DND-41 (cell line): ENCODE data around the gene STPG3.

Source experiments
- ATAC-seq: fragments of 200-7000 bp; cut with Tn5 transposase; 3 replicates; pipeline ENCODE4 v1.9.1; 2021; ENCODE audit warnings: low read depth; ENCODE audit not compliant: insufficient read depth
- DNase-seq: peaks from one replicate; pipeline ENCODE4 v3.0.0-alpha.2; 2020
- H2AFZ ChIP-seq: 2 replicates; pipeline ENCODE4 v1.6.0; 2012; ENCODE audit warnings: low read depth, low read length
- H3K27ac ChIP-seq: 2 replicates; pipeline ENCODE4 v1.5.1; 2012; ENCODE audit warnings: low read length, inconsistent platforms
- H3K27me3 ChIP-seq: fragments of 200-600 bp; sonication (generic); 2 replicates; pipeline ENCODE4 v1.6.0; 2012; ENCODE audit warnings: low read length, mild to moderate bottlenecking, inconsistent platforms; ENCODE audit not compliant: insufficient read depth, poor library complexity
- H3K36me3 ChIP-seq: 2 replicates; pipeline ENCODE4 v1.5.1; 2012; ENCODE audit warnings: low read length, inconsistent platforms; ENCODE audit not compliant: insufficient read depth
- H3K4me1 ChIP-seq: 2 replicates; pipeline ENCODE4 v1.5.1; 2012; ENCODE audit warnings: mild to moderate bottlenecking, low read length; ENCODE audit not compliant: insufficient read depth
- H3K4me2 ChIP-seq: 2 replicates; pipeline ENCODE4 v1.6.0; 2012; ENCODE audit warnings: mild to moderate bottlenecking, moderate library complexity, low read length, inconsistent platforms; ENCODE audit not compliant: insufficient read depth
- H3K4me3 ChIP-seq, 2 experiments: fragments of 200-600 bp in 1 of 2; shearing (Covaris generic) in 1 of 2; 2 replicates each; pipeline ENCODE4 v1.5.1; 2012 to 2016; ENCODE audit warnings: inconsistent platforms in 2 of 2, low read length in 2 of 2, mild to moderate bottlenecking in 2 of 2, low read depth in 1 of 2, moderate library complexity in 1 of 2
- H3K79me2 ChIP-seq: 2 replicates; pipeline ENCODE4 v1.6.0; 2012; ENCODE audit warnings: low read length, inconsistent platforms; ENCODE audit not compliant: insufficient read depth
- H3K9ac ChIP-seq: 2 replicates; pipeline ENCODE4 v1.6.0; 2012; ENCODE audit warnings: low read depth, mild to moderate bottlenecking, inconsistent platforms, low read length, moderate library complexity
- H3K9me3 ChIP-seq: 2 replicates; pipeline ENCODE4 v1.5.1; 2012; ENCODE audit warnings: low read length, moderate library complexity, mild to moderate bottlenecking, inconsistent platforms; ENCODE audit not compliant: insufficient read depth, severe bottlenecking
- H4K20me1 ChIP-seq: 2 replicates; pipeline ENCODE4 v1.6.0; 2012; ENCODE audit warnings: low read length; ENCODE audit not compliant: insufficient read depth
- EZH2 ChIP-seq: IDR thresholded peaks from 3 replicates; pipeline ENCODE4 v1.6.1; 2012; ENCODE audit warnings: borderline replicate concordance, low read depth, mild to moderate bottlenecking, moderate library complexity, low read length, inconsistent platforms; ENCODE audit not compliant: severe bottlenecking
- TF ChIP-seq, protein P1 (sequence below): IDR thresholded peaks from 2 replicates; pipeline ENCODE4 v1.5.1; 2012; ENCODE audit warnings: borderline replicate concordance, low read length, moderate library complexity, mild to moderate bottlenecking; ENCODE audit not compliant: poor library complexity, severe bottlenecking; ENCODE audit errors: extremely low read depth

STPG3 gene

GRCh38 chr9:137278061-137278701 lies 27.1 kb downstream of the STPG3 start:
- Histone ChIP-seq H3K36me3 (peaks cover 4% of the 10 kb centered on the region; the same call in 1 of the 2 replicates), H3K9ac (no peak overlapping the region), H3K27me3 (no peaks in the 10 kb centered on the region), H3K4me3 (no peak overlapping the region), H3K4me2 (no peak overlapping the region), H3K4me1 (no peaks in the 10 kb centered on the region), H2AFZ (no peak overlapping the region), H4K20me1 (peaks cover 13% of the 10 kb centered on the region), H3K79me2 (0 out of 2 replicates have a peak, but pooled peaks cover 2% of the 10 kb centered on the region), H3K9me3 (no peaks in the 10 kb centered on the region), H3K27ac (no peak overlapping the region)
- ATAC-seq (no peak), DNase-seq (no peak)
- TF ChIP-seq EZH2, result no peak
- TF ChIP-seq, protein P1, sequence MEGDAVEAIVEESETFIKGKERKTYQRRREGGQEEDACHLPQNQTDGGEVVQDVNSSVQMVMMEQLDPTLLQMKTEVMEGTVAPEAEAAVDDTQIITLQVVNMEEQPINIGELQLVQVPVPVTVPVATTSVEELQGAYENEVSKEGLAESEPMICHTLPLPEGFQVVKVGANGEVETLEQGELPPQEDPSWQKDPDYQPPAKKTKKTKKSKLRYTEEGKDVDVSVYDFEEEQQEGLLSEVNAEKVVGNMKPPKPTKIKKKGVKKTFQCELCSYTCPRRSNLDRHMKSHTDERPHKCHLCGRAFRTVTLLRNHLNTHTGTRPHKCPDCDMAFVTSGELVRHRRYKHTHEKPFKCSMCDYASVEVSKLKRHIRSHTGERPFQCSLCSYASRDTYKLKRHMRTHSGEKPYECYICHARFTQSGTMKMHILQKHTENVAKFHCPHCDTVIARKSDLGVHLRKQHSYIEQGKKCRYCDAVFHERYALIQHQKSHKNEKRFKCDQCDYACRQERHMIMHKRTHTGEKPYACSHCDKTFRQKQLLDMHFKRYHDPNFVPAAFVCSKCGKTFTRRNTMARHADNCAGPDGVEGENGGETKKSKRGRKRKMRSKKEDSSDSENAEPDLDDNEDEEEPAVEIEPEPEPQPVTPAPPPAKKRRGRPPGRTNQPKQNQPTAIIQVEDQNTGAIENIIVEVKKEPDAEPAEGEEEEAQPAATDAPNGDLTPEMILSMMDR, result no peak

- Histone ChIP-seq H3K9ac (no peak overlapping the region), H3K4me3 (no peak overlapping the region), H3K27ac (no peak overlapping the region), H3K4me1 (no peaks in the 10 kb centered on the region), H3K9me3 (no peaks in the 10 kb centered on the region), H3K79me2 (no peaks in the 10 kb centered on the region), H3K4me2 (no peak overlapping the region), H2AFZ (no peak overlapping the region), H4K20me1 (peaks cover 8% of the 10 kb centered on the region), H3K27me3 (no peaks in the 10 kb centered on the region), H3K36me3 (no peaks in the 10 kb centered on the region)
- ATAC-seq (no peak), DNase-seq (no peak)
- TF ChIP-seq, protein P1, result no peak
- no peak for TF ChIP-seq EZH2
These were observed 27.9 kb downstream of the STPG3 start for GRCh38 chr9:137278721-137279711.

GRCh38 chr9:137279741-137280473 lies 28.8 kb downstream of the STPG3 start:
- no peaks in the 10 kb centered on the region; the same call in 1 of the 2 replicates for H4K20me1 ChIP-seq
- H3K4me2 ChIP-seq, result no peak overlapping the region
- H3K27me3 ChIP-seq, result no peaks in the 10 kb centered on the region
- TF ChIP-seq, protein P1, result no peak
- no peak for TF ChIP-seq EZH2
- H3K9ac ChIP-seq, result no peak overlapping the region
- DNase-seq (no peak), ATAC-seq (no peak)
- no peaks in the 10 kb centered on the region for H3K79me2 ChIP-seq
- no peak overlapping the region for H3K27ac ChIP-seq
- no peaks in the 10 kb centered on the region for H3K36me3 ChIP-seq
- H3K4me3 ChIP-seq, result no peak overlapping the region
- no peaks in the 10 kb centered on the region for H3K4me1 ChIP-seq
- no peaks in the 10 kb centered on the region for H3K9me3 ChIP-seq
- no peak overlapping the region for H2AFZ ChIP-seq
